Measurements from ENCODE around the gene CIITA. TPM values are rescaled to one million over a fixed set of nuclear protein-coding genes. Genes with fewer than 3 reads are reported as not detected.

Gene CIITA
- total RNA-seq, 1 experiment from 2014 or later = not detected

DNA sequence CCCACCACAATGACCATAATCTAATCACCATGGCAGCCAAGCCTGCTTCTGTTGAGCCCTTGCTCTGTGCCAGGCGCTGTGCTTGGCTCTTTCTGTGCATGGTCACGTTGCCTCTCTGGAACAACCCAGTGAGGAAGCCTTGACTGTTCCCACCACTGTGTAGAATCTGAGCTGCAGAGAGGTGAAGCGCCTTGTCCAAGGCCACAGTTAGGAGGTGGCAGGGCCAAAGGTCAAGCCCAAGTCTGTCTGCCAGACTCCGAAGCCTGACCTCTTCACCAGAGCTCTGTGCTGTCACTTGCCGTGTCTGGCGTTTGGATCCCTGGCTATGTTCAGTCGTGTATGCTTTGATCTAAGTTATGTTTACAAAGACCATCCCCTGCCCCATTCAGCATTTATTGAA lies 77.9 kb downstream of the CIITA start:
- Mint-ChIP-seq H3K36me3 (ENCODE audit: insufficient read depth, unreplicated experiment) (peaks cover 7% of the 10 kb centered on the region), H3K9me3 (ENCODE audit: unreplicated experiment) (no peaks in the 10 kb centered on the region), H3K27me3 (ENCODE audit: insufficient read depth, unreplicated experiment) (no peaks in the 10 kb centered on the region), H3K4me3 (ENCODE audit: unreplicated experiment) (no peak overlapping the region), H3K4me1 (ENCODE audit: insufficient read depth, unreplicated experiment) (peaks cover 18% of the 10 kb centered on the region), H3K27ac (ENCODE audit: low read depth, unreplicated experiment) (no peak overlapping the region)
- BruUV-seq (replicated peaks) = no TSS peak
- ChIA-PET CTCF (interaction anchor here (0.6 to 8.3 kb wide), 29 partner anchors 8 to 763 kb away, joined by 3 to 115 read pairs (median 3); partner anchors contain the start of genes CLEC16A, DEXI, PRM2 and SOCS1), POLR2A (interaction anchor here (0.9 to 2.8 kb wide), 2 partner anchors 9 to 10 kb away, joined by 3 to 11 read pairs; partner anchors contain the start of gene CLEC16A)
- DNase-seq (ENCODE audit: unreplicated experiment) = no peak
- TF ChIP-seq, protein P1, sequence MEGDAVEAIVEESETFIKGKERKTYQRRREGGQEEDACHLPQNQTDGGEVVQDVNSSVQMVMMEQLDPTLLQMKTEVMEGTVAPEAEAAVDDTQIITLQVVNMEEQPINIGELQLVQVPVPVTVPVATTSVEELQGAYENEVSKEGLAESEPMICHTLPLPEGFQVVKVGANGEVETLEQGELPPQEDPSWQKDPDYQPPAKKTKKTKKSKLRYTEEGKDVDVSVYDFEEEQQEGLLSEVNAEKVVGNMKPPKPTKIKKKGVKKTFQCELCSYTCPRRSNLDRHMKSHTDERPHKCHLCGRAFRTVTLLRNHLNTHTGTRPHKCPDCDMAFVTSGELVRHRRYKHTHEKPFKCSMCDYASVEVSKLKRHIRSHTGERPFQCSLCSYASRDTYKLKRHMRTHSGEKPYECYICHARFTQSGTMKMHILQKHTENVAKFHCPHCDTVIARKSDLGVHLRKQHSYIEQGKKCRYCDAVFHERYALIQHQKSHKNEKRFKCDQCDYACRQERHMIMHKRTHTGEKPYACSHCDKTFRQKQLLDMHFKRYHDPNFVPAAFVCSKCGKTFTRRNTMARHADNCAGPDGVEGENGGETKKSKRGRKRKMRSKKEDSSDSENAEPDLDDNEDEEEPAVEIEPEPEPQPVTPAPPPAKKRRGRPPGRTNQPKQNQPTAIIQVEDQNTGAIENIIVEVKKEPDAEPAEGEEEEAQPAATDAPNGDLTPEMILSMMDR (IDR thresholded peaks at IDR 0.05; ENCODE audit: unreplicated experiment) = no peak
- intact Hi-C loops (cut with micrococcal nuclease) = no loop called here

DNA sequence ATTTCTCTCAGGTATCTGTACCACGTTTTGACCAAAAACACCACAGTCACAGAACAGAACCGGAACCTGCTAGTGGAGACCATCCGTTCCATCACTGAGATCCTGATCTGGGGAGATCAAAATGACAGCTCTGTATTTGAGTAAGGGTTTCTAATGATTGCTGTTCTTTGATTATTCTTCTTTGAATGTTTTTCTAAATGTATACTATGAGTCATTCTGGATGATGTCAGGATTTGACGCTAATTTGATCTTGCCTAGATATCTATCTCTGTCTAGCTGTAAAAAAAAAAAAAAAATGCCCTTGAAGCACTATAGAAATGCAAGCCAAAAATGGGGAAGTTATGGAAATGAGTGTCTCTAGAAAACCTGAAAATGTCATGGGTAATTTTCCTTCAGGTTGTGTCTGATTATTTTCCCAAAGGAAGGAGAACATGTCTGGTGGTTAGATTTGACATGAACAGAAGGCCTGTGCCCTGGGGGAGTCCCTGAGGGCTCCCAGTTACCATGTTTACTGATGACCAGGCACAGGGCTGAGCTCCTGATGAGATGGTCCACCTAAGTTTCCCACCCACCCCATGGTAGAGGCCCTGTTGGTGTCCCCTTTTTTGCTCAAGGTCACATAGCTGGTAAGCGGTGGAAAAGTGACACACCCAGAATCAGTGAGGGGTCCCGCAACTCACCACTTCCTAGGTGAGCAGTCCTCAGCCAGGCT lies 80.9 kb downstream of the CIITA start:
- H3K36me3 Mint-ChIP-seq (ENCODE audit: insufficient read depth, unreplicated experiment) = peaks cover 4% of the 10 kb centered on the region
- H3K27me3 Mint-ChIP-seq (ENCODE audit: insufficient read depth, unreplicated experiment) = no peaks in the 10 kb centered on the region
- peaks cover 24% of the 10 kb centered on the region for H3K4me1 Mint-ChIP-seq (ENCODE audit: insufficient read depth, unreplicated experiment)
- TF ChIP-seq, protein P1 (IDR thresholded peaks at IDR 0.05; ENCODE audit: unreplicated experiment) = no peak
- POLR2A ChIA-PET = interaction anchor here (0.6 to 2.1 kb wide), 3 partner anchors 11 to 299 kb away, joined by 3 to 8 read pairs (median 3); partner anchors contain the start of gene SOCS1
- BruUV-seq (replicated peaks) = no TSS peak
- no peaks in the 10 kb centered on the region for H3K9me3 Mint-ChIP-seq (ENCODE audit: unreplicated experiment)
- H3K4me3 Mint-ChIP-seq (ENCODE audit: unreplicated experiment) = no peak overlapping the region
- CTCF ChIA-PET = interaction anchor here (0.6 to 21.5 kb wide), 6 partner anchors 10 to 606 kb away, joined by 4 to 342 read pairs (median 5); partner anchors contain the start of gene SOCS1
- peak; percentile 33 for DNase-seq (ENCODE audit: unreplicated experiment)
- intact Hi-C loops (cut with micrococcal nuclease) = no loop called here
- peak overlapping the region; percentile 12 for H3K27ac Mint-ChIP-seq (ENCODE audit: low read depth, unreplicated experiment)

DNA sequence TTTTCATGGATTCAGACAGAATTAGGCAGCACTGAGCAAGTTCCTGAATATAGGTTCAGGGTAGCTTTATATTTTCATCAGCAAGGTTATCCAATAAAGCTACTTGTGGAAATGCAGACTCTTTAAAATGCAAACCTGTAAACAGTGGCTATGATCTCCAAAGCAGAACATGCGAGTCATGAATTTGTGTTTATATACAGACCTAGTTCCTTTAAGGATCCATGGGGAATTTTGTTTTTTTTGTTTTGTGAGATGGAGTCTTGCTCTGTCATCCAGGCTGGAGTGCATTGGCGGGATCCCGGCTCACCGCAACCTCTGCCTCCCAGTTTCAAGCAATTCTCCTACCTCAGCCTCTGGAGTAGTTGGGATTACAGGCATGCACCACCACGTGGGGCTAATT lies 82.2 kb downstream of the CIITA start:
- Mint-ChIP-seq H3K9me3 (ENCODE audit: unreplicated experiment) (no peaks in the 10 kb centered on the region), H3K4me1 (ENCODE audit: insufficient read depth, unreplicated experiment) (peaks cover 24% of the 10 kb centered on the region), H3K4me3 (ENCODE audit: unreplicated experiment) (no peak overlapping the region), H3K27ac (ENCODE audit: low read depth, unreplicated experiment) (no peak overlapping the region), H3K27me3 (ENCODE audit: insufficient read depth, unreplicated experiment) (no peaks in the 10 kb centered on the region), H3K36me3 (ENCODE audit: insufficient read depth, unreplicated experiment) (peaks cover 17% of the 10 kb centered on the region)
- TF ChIP-seq, protein P1 (IDR thresholded peaks at IDR 0.05; ENCODE audit: unreplicated experiment) = no peak
- BruUV-seq (replicated peaks) = no TSS peak
- ChIA-PET CTCF (interaction anchor here (0.6 to 21.5 kb wide), 6 partner anchors 11 to 756 kb away, joined by 3 to 342 read pairs (median 4); partner anchors contain the start of gene SOCS1), POLR2A (interaction anchor here (3.7 kb wide), 1 partner anchor 297 kb away, joined by 12 read pairs; the partner anchor contains the start of gene SOCS1)
- DNase-seq (ENCODE audit: unreplicated experiment) = no peak
- intact Hi-C loops (cut with micrococcal nuclease) = no loop called here

DNA sequence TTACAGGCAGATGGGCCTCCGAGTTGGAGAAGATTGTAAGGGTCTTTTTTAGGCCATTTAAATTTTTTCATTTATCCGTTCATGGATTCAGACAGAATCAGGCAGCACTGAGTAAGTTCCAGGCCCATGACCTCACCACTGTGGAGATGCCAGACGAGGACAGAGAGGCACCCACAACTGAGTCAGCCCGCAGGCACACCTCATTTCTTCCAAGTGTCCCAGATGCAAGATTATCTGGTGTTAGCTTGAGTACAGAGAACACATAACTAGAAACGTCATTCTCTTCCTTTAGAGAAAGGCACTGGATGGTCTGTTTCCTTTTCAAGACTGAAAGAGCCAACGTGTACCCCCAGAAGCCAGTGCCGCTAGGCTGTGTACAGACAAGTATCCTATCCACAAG lies 84.2 kb downstream of the CIITA start:
- Mint-ChIP-seq H3K36me3 (ENCODE audit: insufficient read depth, unreplicated experiment) (peaks cover 20% of the 10 kb centered on the region), H3K4me1 (ENCODE audit: insufficient read depth, unreplicated experiment) (peaks cover 28% of the 10 kb centered on the region), H3K27me3 (ENCODE audit: insufficient read depth, unreplicated experiment) (no peaks in the 10 kb centered on the region), H3K27ac (ENCODE audit: low read depth, unreplicated experiment) (peak overlapping the region; percentile 88), H3K4me3 (ENCODE audit: unreplicated experiment) (no peak overlapping the region), H3K9me3 (ENCODE audit: unreplicated experiment) (no peaks in the 10 kb centered on the region)
- ChIA-PET CTCF (interaction anchor here (0.6 to 21.5 kb wide), 6 partner anchors 10 to 446 kb away, joined by 3 to 342 read pairs (median 4); partner anchors contain the start of gene SOCS1), POLR2A (interaction anchor here (0.6 to 3.7 kb wide), 3 partner anchors 12 to 295 kb away, joined by 3 to 12 read pairs (median 4); partner anchors contain the start of gene SOCS1)
- intact Hi-C loops (cut with micrococcal nuclease) = loop anchor here (5.0 kb wide), 2 partner anchors 396 to 436 kb away; no protein-coding TSS in a partner anchor
- no TSS peak for BruUV-seq (replicated peaks)
- TF ChIP-seq, protein P1 (IDR thresholded peaks at IDR 0.05; ENCODE audit: unreplicated experiment) = no peak
- peak; percentile 32 for DNase-seq (ENCODE audit: unreplicated experiment)
